GM13977 (cell line): ENCODE results near the gene CCND1.

ENCODE experiments used
- DNase-seq: peaks from one replicate; pipeline ENCODE4 v3.0.0; 2012; ENCODE audit warnings: low spot score
- in situ Hi-C: fragments of 300-500 bp; cut with MboI; formaldehyde crosslinking; loops from one replicate; pipeline ENCODE4 v1.12.0; 2022; ENCODE audit warnings: low sequenced_read_pairs, low pct_unique_long_range_greater_than_20kb, mixed read lengths, inconsistent platforms; ENCODE audit not compliant: unreplicated experiment
- TF ChIP-seq, protein P1 (sequence below): IDR thresholded peaks from 2 replicates; pipeline ENCODE4 v1.5.1; 2012; ENCODE audit warnings: mild to moderate bottlenecking, control low read depth; ENCODE audit not compliant: insufficient read depth; ENCODE audit errors: extremely low read depth, missing control alignments

CCND1 gene

DNA sequence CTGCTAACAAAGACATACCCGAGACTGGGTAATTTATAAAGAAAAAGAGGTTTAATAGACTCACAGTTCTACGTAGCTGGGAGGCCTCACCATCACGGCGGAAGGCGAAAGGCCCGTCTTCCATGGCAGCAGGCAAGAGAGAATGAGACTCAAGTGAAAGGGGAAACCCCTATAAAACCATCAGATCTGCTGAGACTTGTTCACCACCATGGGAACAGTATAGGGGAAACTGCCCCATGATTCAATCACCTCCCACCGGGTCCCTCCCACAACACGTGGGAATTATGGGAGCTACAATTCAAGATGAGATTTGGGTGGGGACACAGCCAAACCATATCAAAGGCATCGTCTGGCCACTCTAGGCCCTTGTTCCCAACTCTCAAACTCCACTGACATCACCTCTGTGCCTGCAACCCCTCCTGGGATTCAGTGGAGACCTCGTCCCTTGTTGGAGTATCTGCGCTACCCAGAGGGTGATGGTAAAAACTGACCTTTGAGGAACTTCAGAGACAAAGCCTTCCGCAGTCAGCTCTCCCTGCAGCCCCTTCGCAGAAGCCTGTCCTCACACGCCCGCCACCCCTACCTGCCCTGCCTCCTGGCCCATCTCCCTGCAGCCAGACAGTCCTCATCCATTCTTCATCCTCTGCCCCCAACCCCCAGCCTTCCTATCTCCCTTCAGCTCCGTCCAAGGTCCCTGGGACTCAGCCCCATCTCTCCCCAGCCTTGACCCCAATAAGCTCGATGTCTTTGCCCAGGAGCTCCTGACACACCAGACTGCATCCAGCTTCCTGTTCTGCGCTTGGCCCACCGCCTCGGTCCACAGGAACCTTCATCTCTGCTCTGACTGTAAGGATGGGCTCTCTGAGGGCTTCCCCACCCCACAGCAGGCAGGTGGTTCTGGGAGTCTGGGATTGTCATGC lies 15.8 kb downstream of the CCND1 start:
- no peak for DNase-seq
- TF ChIP-seq, protein P1, sequence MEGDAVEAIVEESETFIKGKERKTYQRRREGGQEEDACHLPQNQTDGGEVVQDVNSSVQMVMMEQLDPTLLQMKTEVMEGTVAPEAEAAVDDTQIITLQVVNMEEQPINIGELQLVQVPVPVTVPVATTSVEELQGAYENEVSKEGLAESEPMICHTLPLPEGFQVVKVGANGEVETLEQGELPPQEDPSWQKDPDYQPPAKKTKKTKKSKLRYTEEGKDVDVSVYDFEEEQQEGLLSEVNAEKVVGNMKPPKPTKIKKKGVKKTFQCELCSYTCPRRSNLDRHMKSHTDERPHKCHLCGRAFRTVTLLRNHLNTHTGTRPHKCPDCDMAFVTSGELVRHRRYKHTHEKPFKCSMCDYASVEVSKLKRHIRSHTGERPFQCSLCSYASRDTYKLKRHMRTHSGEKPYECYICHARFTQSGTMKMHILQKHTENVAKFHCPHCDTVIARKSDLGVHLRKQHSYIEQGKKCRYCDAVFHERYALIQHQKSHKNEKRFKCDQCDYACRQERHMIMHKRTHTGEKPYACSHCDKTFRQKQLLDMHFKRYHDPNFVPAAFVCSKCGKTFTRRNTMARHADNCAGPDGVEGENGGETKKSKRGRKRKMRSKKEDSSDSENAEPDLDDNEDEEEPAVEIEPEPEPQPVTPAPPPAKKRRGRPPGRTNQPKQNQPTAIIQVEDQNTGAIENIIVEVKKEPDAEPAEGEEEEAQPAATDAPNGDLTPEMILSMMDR, result no peak
- in situ Hi-C loops, result loop anchor here (25.0 kb wide), 1 partner anchor 744 kb away; the partner anchor contains the start of genes IGHMBP2 and MRPL21

DNA sequence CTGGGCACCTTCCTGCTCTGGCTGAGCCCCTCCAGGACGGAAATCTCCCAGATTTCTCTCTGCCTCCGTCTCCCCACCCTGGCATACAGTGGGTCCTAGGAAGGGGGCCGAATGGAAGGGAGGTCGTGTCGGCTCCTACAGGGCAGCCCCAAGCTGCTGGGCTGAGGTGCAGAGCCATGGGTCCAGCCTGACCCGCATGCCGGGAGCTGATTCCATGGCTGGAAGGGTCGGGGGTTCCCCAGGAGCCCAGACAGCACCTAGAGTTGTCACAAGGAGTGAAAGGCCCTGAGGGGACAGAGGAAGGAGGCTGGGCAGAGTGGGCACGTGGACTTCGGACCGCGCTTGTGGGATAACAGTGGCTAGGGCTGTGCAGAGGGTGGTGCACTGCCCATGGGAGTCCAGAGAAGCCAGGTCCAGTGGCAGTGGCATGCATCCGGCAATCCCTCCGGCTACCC lies 16.5 kb downstream of the CCND1 start:
- no peak for DNase-seq
- in situ Hi-C loops, result loop anchor here (25.0 kb wide), 1 partner anchor 745 kb away; the partner anchor contains the start of genes IGHMBP2 and MRPL21
- TF ChIP-seq, protein P1, result no peak

DNA sequence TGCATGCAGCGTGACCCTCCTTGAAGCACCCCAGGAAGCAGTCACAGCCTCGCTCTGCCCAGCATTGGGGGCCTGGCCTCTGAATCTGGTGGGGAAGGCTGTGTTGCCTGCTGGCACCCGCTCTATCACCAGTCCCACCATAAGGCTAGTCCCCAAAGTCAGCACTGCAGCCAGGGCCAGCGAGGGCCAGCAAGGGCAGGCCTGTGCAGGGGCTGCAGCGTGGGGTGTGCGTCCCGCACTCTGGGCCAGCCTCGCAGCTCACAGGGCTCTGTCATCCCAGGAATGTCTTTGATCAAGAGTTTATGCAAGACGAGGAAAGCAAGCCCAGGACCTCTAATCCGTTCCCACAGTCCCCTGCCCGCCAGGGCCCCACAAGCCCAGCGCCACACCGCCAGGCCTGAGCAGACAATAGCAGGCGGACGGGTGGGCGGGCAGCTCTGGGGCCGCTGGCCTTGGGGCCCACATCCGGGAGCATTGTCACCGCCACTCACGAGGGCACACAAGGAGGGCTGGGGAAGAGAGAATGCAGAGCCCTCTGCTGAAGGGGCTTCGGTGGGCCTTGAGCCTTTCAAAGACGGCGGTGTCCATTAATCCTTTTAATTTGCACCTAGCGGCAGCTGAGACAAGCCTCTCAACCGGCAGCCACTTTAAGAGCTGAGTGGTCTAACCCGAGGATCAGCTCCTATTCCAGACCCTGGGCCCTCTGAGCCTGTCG lies 17.1 kb downstream of the CCND1 start:
- in situ Hi-C loops, result loop anchor here (25.0 kb wide), 1 partner anchor 746 kb away; the partner anchor contains the start of genes IGHMBP2 and MRPL21

DNA sequence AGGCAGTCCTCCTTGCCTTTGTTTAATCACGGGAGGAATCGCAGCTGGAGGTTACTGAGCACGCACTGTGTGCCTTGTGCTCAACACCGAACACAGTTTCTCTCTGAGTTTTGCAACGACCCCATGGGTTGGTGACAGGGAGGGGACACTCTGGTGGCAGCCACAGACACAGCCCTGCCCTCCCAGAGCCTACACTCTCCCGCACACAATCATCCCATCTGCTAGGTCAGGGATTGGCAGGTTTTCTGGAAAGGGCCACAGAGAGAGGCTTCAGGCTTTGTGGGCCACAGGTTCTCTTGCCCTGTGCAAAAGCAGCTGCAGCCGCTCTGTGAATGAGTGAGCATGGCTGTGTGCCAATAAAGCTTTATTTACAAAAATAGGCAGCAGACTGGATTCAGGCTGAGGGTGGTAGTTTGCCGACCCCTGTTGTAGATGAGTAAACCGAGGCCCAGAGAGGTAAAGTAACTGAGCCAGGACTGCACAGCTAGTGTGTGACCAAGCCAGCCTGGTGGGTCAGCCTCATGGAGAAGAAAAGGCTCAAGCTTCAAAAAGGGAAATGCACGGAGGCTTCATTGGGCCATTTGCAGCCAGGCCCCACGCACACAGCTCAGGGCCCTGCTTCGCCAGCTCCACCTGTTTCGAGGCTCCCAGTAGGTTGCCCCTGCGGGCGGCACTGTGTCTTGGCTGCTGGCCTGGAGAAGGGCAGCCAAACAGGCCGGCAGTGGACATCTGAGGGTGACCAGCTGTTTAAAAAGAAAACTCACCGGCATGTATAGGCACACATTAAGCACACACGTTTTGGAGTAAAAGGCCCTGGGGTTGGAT lies 17.9 kb downstream of the CCND1 start:
- TF ChIP-seq, protein P1, result no peak
- in situ Hi-C loops, result loop anchor here (25.0 kb wide), 1 partner anchor 747 kb away; the partner anchor contains the start of genes IGHMBP2 and MRPL21
- DNase-seq, result no peak

More for the DNA sequence above, 17.1 kb downstream of the CCND1 start:
- TF ChIP-seq, protein P1, result no peak
- no peak for DNase-seq

DNA sequence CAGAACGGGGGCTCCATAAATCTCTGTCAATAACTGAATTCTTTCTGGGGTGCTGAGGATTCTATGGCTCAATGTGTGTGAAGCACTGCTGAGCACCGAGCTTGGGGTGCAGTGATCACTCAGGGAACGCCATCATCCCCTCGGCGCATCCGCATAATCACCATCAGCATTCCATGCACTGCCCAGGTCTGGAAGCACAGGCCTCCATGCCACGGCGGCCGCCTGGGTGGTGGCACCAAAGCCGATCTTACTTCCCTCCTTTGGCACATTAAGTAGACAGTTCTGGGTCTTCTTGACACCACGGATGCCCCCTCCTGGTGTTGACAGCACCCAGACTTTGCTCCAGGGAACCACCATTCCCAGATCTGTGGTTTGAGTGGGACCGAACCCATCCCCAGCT lies 18.6 kb downstream of the CCND1 start:
- no peak for DNase-seq
- TF ChIP-seq, protein P1, result no peak
- in situ Hi-C loops, result loop anchor here (25.0 kb wide), 1 partner anchor 747 kb away; the partner anchor contains the start of genes IGHMBP2 and MRPL21

DNA sequence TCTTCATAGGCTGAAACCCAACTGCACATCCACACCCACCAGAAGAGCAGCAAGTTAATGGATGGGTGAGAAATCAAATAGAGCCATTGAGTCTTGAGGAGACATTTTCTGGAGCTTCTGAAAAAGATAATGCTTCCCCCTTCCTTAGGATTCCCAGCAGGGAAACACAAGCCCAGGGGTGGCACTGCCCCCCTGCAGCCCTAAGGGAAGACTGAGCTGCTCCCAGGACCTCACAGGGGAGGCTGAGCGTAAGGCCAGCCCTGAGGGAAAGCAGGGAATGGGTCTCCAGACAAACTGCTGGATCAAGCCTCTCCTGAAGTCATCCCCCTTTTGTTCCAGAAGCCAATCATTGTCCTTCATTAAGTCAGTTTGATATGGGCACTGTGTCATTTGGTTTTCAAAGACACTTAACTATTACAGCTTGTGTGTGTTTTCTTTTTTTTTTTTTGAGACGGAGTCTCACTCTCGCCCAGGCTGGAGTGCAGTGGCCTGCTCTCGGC lies 19.1 kb downstream of the CCND1 start:
- TF ChIP-seq, protein P1, result no peak
- no peak for DNase-seq
- in situ Hi-C loops, result loop anchor here (25.0 kb wide), 1 partner anchor 748 kb away; the partner anchor contains the start of genes IGHMBP2 and MRPL21
